H1 (cell line): ENCODE measurements around the gene TYSND1. TPM values are rescaled to one million over a fixed set of nuclear protein-coding genes. Genes with fewer than 3 reads are reported as not detected.

Experiments used
- CTCF ChIA-PET: fragments of 300-600 bp; sonication (Branson Sonifier 250); formaldehyde crosslinking; loops from one replicate; lab custom pipeline; 2021; ENCODE audit not compliant: partially characterized antibody; lab: Charles Lee
- POLR2A ChIA-PET: fragments of 300-600 bp; sonication (Branson Sonifier 250); formaldehyde crosslinking; loops from one replicate; lab custom pipeline; 2021; ENCODE audit warnings: inconsistent platforms; ENCODE audit not compliant: partially characterized antibody; lab: Charles Lee
- DNase-seq, 2 experiments: peaks; one replicate each; pipeline versions ENCODE4 v3.0.0 to v3.0.0-alpha.2; 2010 to 2022; ENCODE audit warnings: low spot score in 2 of 2, low read depth in 1 of 2, mixed read lengths in 1 of 2
- FAIRE-seq: peaks from 2 replicates; lab custom pipeline; 2011; peaks lifted over from hg19 to GRCh38; lab: Jason Lieb, UNC
- H2AFZ ChIP-seq: 2 replicates; pipeline ENCODE4 v1.8.1; 2012; ENCODE audit warnings: low read length, inconsistent platforms
- H2AK5ac ChIP-seq: 2 replicates; pipeline ENCODE4 v1.6.1; 2013; ENCODE audit warnings: low read depth, low read length
- H2BK120ac ChIP-seq: replicated peaks from 2 replicates; pipeline ENCODE3; 2013; ENCODE audit warnings: low read depth, low read length, inconsistent platforms
- H2BK12ac ChIP-seq: 2 replicates; pipeline ENCODE4 v1.6.1; 2013; ENCODE audit warnings: low read depth, low read length
- H2BK15ac ChIP-seq: 2 replicates; pipeline ENCODE4 v1.6.1; 2013; ENCODE audit warnings: low read length
- H2BK20ac ChIP-seq: 2 replicates; pipeline ENCODE4 v1.6.1; 2013; ENCODE audit warnings: low read length
- H2BK5ac ChIP-seq: 2 replicates; pipeline ENCODE4 v1.6.1; 2013; ENCODE audit warnings: low read depth, low read length
- H3K14ac ChIP-seq: 2 replicates; pipeline ENCODE4 v1.6.1; 2013; ENCODE audit warnings: inconsistent platforms; ENCODE audit not compliant: insufficient read length
- H3K18ac ChIP-seq: 2 replicates; pipeline ENCODE4 v1.6.1; 2013; ENCODE audit warnings: low read length; ENCODE audit errors: extremely low read depth
- H3K23ac ChIP-seq: 2 replicates; pipeline ENCODE4 v1.6.1; 2013; ENCODE audit warnings: inconsistent platforms; ENCODE audit not compliant: insufficient read length
- H3K23me2 ChIP-seq: 2 replicates; pipeline ENCODE4 v1.6.1; 2013; ENCODE audit warnings: low read depth, low read length
- H3K27ac ChIP-seq: 2 replicates; pipeline ENCODE4 v1.6.1; 2011; ENCODE audit warnings: low read depth, low read length, inconsistent platforms
- H3K27me3 ChIP-seq, 4 experiments: replicated peaks in 1 of 4; 1 replicate in 1 of 4; 2 replicates in 3 of 4; pipeline versions ENCODE4 v1.6.1 to v1.8.1; 2011 to 2013; ENCODE audit warnings: low read length in 3 of 4, mild to moderate bottlenecking in 3 of 4, inconsistent platforms in 2 of 4, mixed read lengths in 2 of 4, moderate library complexity in 1 of 4; ENCODE audit not compliant: control insufficient read depth in 3 of 4, insufficient read depth in 3 of 4; ENCODE audit errors: extremely low read depth in 1 of 4
- H3K36me3 ChIP-seq, 4 experiments: 2 replicates each; pipeline versions ENCODE4 v1.6.1 to v1.8.1; 2011 to 2013; ENCODE audit warnings: mild to moderate bottlenecking in 4 of 4, low read length in 3 of 4, moderate library complexity in 2 of 4, control low read depth in 1 of 4, inconsistent platforms in 1 of 4; ENCODE audit not compliant: insufficient read depth in 4 of 4, control insufficient read depth in 2 of 4
- H3K4ac ChIP-seq: replicated peaks from 2 replicates; pipeline ENCODE3; 2013; ENCODE audit warnings: low read length, low read depth, mixed read lengths, inconsistent platforms; ENCODE audit not compliant: insufficient read length
- H3K4me1 ChIP-seq, 4 experiments: replicated peaks in 1 of 4; 1 replicate in 1 of 4; 2 replicates in 3 of 4; pipeline versions ENCODE4 v1.6.1 to v1.8.1; 2011 to 2013; ENCODE audit warnings: low read length in 3 of 4, inconsistent platforms in 2 of 4, mixed read lengths in 1 of 4; ENCODE audit not compliant: insufficient read depth in 4 of 4, control insufficient read depth in 3 of 4
- H3K4me2 ChIP-seq, 2 experiments: 2 replicates each; pipeline versions ENCODE4 v1.6.1 to v1.8.1; 2011 to 2013; ENCODE audit warnings: low read depth in 2 of 2, low read length in 2 of 2, control low read depth in 1 of 2, inconsistent platforms in 1 of 2, mild to moderate bottlenecking in 1 of 2; ENCODE audit not compliant: insufficient read depth in 1 of 2
- H3K4me3 ChIP-seq, 4 experiments: fragments of 200-600, 300-600 bp in 1 of 4; sonication (generic), shearing (Covaris generic), sonication (Bioruptor Twin) in 1 of 4; 2 replicates each; pipeline versions ENCODE4 v1.5.1 to v1.8.1; 2011 to 2016; ENCODE audit warnings: low read length in 4 of 4, low read depth in 3 of 4, control low read depth in 2 of 4, inconsistent platforms in 2 of 4, mild to moderate bottlenecking in 2 of 4, mixed read lengths in 1 of 4, moderate library complexity in 1 of 4; ENCODE audit not compliant: insufficient read depth in 2 of 4; ENCODE audit errors: extremely low read depth in 1 of 4
- H3K56ac ChIP-seq: replicated peaks from 2 replicates; pipeline ENCODE3; 2013; ENCODE audit warnings: low read depth, mild to moderate bottlenecking, mixed read lengths, low read length, inconsistent platforms; ENCODE audit not compliant: insufficient read length
- H3K79me1 ChIP-seq: 2 replicates; pipeline ENCODE4 v1.6.1; 2013; ENCODE audit warnings: low read depth, low read length, control low read depth
- H3K79me2 ChIP-seq, 2 experiments: 2 replicates each; pipeline versions ENCODE4 v1.6.1 to v1.8.1; 2012 to 2013; ENCODE audit warnings: low read length in 2 of 2, mild to moderate bottlenecking in 2 of 2, inconsistent platforms in 1 of 2; ENCODE audit not compliant: insufficient read depth in 2 of 2, control insufficient read depth in 1 of 2
- H3K9ac ChIP-seq, 4 experiments: replicated peaks in 1 of 4; 1 replicate in 1 of 4; 2 replicates in 3 of 4; pipeline versions ENCODE4 v1.6.1 to v1.8.1; 2011 to 2013; ENCODE audit warnings: low read depth in 3 of 4, low read length in 3 of 4, control low read depth in 2 of 4, mild to moderate bottlenecking in 2 of 4, moderate library complexity in 2 of 4, inconsistent platforms in 1 of 4; ENCODE audit errors: extremely low read depth in 1 of 4
- H3K9me3 ChIP-seq, 2 experiments: 2 replicates each; pipeline versions ENCODE4 v1.6.1 to v1.8.1; 2012 to 2013; ENCODE audit warnings: mild to moderate bottlenecking in 2 of 2, moderate library complexity in 2 of 2, control low read depth in 1 of 2, inconsistent platforms in 1 of 2, low read depth in 1 of 2, low read length in 1 of 2, mixed read lengths in 1 of 2; ENCODE audit not compliant: insufficient read depth in 2 of 2
- H4K20me1 ChIP-seq, 2 experiments: replicated peaks in 1 of 2; 2 replicates each; pipeline versions ENCODE3 to v1.8.1; 2011 to 2013; ENCODE audit warnings: inconsistent platforms in 2 of 2, low read length in 2 of 2, mild to moderate bottlenecking in 1 of 2; ENCODE audit not compliant: insufficient read depth in 2 of 2, control insufficient read depth in 1 of 2
- H4K5ac ChIP-seq: 2 replicates; pipeline ENCODE4 v1.6.1; 2013; ENCODE audit warnings: low read length, low read depth, mixed read lengths, inconsistent platforms; ENCODE audit not compliant: insufficient read length
- H4K8ac ChIP-seq: 2 replicates; pipeline ENCODE4 v1.8.0; 2013; ENCODE audit warnings: mild to moderate bottlenecking, moderate library complexity, low read length, inconsistent platforms; ENCODE audit not compliant: insufficient read depth; ENCODE audit errors: extremely low read depth
- H4K91ac ChIP-seq: replicated peaks from 2 replicates; pipeline ENCODE3; 2013; ENCODE audit warnings: low read length, mixed read lengths, inconsistent platforms; ENCODE audit not compliant: insufficient read length
- CTBP2 ChIP-seq: IDR thresholded peaks from 2 replicates; pipeline ENCODE4 v1.7.0; 2011; ENCODE audit warnings: borderline replicate concordance, mild to moderate bottlenecking, moderate library complexity, mixed read lengths, low read length; ENCODE audit not compliant: insufficient read depth, insufficient read length
- GABPA ChIP-seq: IDR thresholded peaks from 2 replicates; pipeline ENCODE4 v1.6.1; 2011; ENCODE audit warnings: mild to moderate bottlenecking, low read length, moderate library complexity, borderline replicate concordance; ENCODE audit not compliant: insufficient read depth
- HDAC2 ChIP-seq, 2 experiments: fragments of 300-600 bp in 1 of 2; sonication (generic) in 1 of 2; IDR thresholded peaks; 2 replicates each; pipeline ENCODE4 v1.6.1; 2011 to 2012; ENCODE audit warnings: low read depth in 2 of 2, low read length in 2 of 2, mild to moderate bottlenecking in 2 of 2, moderate library complexity in 2 of 2, borderline replicate concordance in 1 of 2, inconsistent platforms in 1 of 2
- JUN ChIP-seq: IDR thresholded peaks from 2 replicates; pipeline ENCODE4 v1.6.1; 2011; ENCODE audit warnings: low read depth, mild to moderate bottlenecking, improper control_type of control experiment, low read length
- TAF1 ChIP-seq: IDR thresholded peaks from 2 replicates; pipeline ENCODE4 v1.6.1; 2011; ENCODE audit warnings: mild to moderate bottlenecking, low read depth, low read length
- WGBS, 2 experiments: shearing (Covaris generic) in 1 of 2; methylation state at CpG; one replicate each; pipeline versions ENCODE4 v1.1.6 to v1.1.7; 2013 to 2015; ENCODE audit warnings: low lambda C conversion rate in 2 of 2, mixed read lengths in 2 of 2, inconsistent platforms in 1 of 2, low coverage in 1 of 2, missing lambda C conversion rate in 1 of 2; ENCODE audit not compliant: insufficient replicate concordance in 2 of 2, insufficient coverage in 1 of 2, insufficient read length in 1 of 2; ENCODE audit errors: extremely low coverage in 1 of 2, missing lambda C conversion rate in 1 of 2; 5-methylcytosine and 5-hydroxymethylcytosine counted together
- polyA plus RNA-seq, 7 experiments: library from polyadenylated mRNA; depleted of rRNA in 3 of 7; stranded (reverse) in 5 of 7; unstranded in 2 of 7; fragments of >200 nt in 5 of 7; fragments of 200-250 nt in 2 of 7; gene quantifications; 1 replicate in 5 of 7; 2 replicates in 1 of 7; 4 replicates in 1 of 7; pipeline versions ENCODE4 v1.2.1 to v1.2.3, GENCODE V29; 2011 to 2013; ENCODE audit warnings: missing spikeins in 2 of 7, mixed read lengths in 2 of 7
- total RNA-seq: library from RNA; stranded (reverse); fragmentation: NEBNext Ultra II Directional; extraction: Animal tissue kit (Norgen Biotek cat#: 25700); gene quantifications from 2 replicates; pipeline ENCODE4 v1.2.1, GENCODE V29; 2021
- TF ChIP-seq, protein P1 (sequence below), 3 experiments: IDR thresholded peaks; 1 replicate in 2 of 3; 2 replicates in 1 of 3; pipeline versions ENCODE4 v1.5.1 to v1.6.1; 2011; ENCODE audit warnings: low read length in 3 of 3, mild to moderate bottlenecking in 3 of 3, inconsistent platforms in 2 of 3, low read depth in 1 of 3, moderate library complexity in 1 of 3; ENCODE audit not compliant: insufficient read depth in 1 of 3; ENCODE audit errors: control extremely low read depth in 1 of 3

TYSND1 gene
- total and polyA plus RNA-seq, 2 of the 8 experiments (the other 6 are each of a cell fraction or from before 2014, with no cell fraction given): 11.9 to 15.0 TPM

DNA sequence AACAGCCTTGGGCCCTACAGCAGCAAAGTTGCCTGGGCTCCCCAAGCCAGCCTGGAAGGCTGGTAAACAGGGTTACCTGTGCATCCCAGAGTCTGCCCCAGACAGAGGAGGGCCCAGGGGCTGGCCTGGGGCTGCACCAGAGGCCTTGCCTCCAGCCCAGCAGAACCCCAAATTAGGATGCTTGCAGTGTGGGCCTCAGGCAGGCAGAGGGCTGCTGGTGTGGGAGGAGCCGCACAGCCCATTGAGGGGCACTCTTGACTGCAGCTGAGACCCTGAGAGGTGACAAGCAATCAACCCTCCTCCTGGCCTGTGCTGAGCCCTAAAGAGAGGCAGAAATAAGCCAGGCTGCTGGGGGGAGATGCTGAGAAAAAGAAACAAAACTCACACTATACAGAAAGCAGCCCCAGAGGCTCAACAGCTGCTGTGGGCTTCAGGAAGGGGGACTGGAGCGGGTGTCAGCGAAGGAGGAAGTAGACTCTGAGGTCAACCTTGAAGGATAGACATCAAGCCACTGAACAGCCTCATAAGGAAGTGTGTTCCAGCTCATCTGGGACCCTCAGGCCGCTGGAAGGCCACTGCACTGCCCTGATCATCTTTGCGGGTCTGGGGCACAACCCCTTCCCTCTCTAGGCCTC, 20.5 kb downstream of the TYSND1 start:
- Histone ChIP-seq H2AK5ac (no peak overlapping the region), H3K23ac (no peak overlapping the region), H4K8ac (no peak overlapping the region), H3K27me3 (peaks cover 0 to under 1% (median under 1%) of the 10 kb centered on the region in 4 experiments; a peak in 2 of 7 replicates), H2AFZ (no peak overlapping the region), H3K56ac (no peak overlapping the region), H3K9ac (no peak overlapping the region), H4K5ac (no peak overlapping the region), H2BK15ac (no peak overlapping the region), H4K20me1 (no peaks in the 10 kb centered on the region), H3K79me1 (no peaks in the 10 kb centered on the region), H3K4me1 (no peaks in the 10 kb centered on the region), H2BK120ac (no peak overlapping the region), H2BK5ac (no peak overlapping the region), H3K18ac (no peak overlapping the region), H3K9me3 (no peaks in the 10 kb centered on the region), H3K36me3 (no peaks in the 10 kb centered on the region; a peak in 1 of 8 replicates), H3K79me2 (no peaks in the 10 kb centered on the region), H2BK12ac (no peak overlapping the region), H3K4me2 (no peak overlapping the region), H3K4me3 (no peak overlapping the region), H3K4ac (no peak overlapping the region), H4K91ac (no peak overlapping the region), H3K14ac (no peak overlapping the region), H3K27ac (no peak overlapping the region), H2BK20ac (no peak overlapping the region), H3K23me2 (no peaks in the 10 kb centered on the region)
- 85% methylated on average over 5 of the region's 5 CpGs; no CpG with 5 or more reads in 1 of the 2 experiments for WGBS, 2 experiments
- ChIA-PET CTCF (interaction anchor here (0.6 to 5.6 kb wide), 9 partner anchors 9 to 254 kb away, joined by 3 to 51 read pairs (median 3); partner anchors contain the start of gene TYSND1), POLR2A (interaction anchor here (1.3 to 2.6 kb wide), 3 partner anchors 10 to 74 kb away, joined by 3 to 13 read pairs (median 4); partner anchors contain the start of gene MACROH2A2)
- DNase-seq (no peak), FAIRE-seq (no peak)
- no peak for TF ChIP-seq HDAC2 (IDR thresholded peaks at IDR 0.05; ENCODE audit: borderline replicate concordance in 1 of 2, low read depth in 2 of 2, low read length in 2 of 2)
- no peak for TF ChIP-seq JUN
- no peak for TF ChIP-seq CTBP2
- TF ChIP-seq, protein P1, sequence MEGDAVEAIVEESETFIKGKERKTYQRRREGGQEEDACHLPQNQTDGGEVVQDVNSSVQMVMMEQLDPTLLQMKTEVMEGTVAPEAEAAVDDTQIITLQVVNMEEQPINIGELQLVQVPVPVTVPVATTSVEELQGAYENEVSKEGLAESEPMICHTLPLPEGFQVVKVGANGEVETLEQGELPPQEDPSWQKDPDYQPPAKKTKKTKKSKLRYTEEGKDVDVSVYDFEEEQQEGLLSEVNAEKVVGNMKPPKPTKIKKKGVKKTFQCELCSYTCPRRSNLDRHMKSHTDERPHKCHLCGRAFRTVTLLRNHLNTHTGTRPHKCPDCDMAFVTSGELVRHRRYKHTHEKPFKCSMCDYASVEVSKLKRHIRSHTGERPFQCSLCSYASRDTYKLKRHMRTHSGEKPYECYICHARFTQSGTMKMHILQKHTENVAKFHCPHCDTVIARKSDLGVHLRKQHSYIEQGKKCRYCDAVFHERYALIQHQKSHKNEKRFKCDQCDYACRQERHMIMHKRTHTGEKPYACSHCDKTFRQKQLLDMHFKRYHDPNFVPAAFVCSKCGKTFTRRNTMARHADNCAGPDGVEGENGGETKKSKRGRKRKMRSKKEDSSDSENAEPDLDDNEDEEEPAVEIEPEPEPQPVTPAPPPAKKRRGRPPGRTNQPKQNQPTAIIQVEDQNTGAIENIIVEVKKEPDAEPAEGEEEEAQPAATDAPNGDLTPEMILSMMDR (IDR thresholded peaks at IDR 0.05; ENCODE audit: control extremely low read depth in 1 of 3, insufficient read depth in 1 of 3, low read depth in 1 of 3, low read length in 3 of 3): peak in 1 of 3 experiments; percentile 12; a peak in 1 of 4 replicates
- no peak for TF ChIP-seq GABPA
- no peak for TF ChIP-seq TAF1
